Epithelial cell of proximal tubule (primary cell): Measurements from ENCODE around the gene APOA5. TPM values are rescaled to one million over a fixed set of nuclear protein-coding genes. Genes with fewer than 3 reads are reported as not detected.
"Not testable (repeated sequence)": the region's sequence is repeated elsewhere in the genome, so short reads cannot be mapped to it uniquely, and the experiment has no call there.

Experiments
- DNase-seq: peaks from one replicate; pipeline ENCODE4 v3.0.0-alpha.2; 2011; ENCODE audit warnings: low read depth
- H3K4me3 ChIP-seq: 2 replicates; pipeline ENCODE4 v1.5.1; 2011; ENCODE audit warnings: low read depth, mild to moderate bottlenecking, low read length
- CTCF ChIP-seq: conservative IDR thresholded peaks from 2 replicates; pipeline ENCODE4 v1.5.1; 2012; ENCODE audit warnings: low read depth, mild to moderate bottlenecking, low read length
- total RNA-seq: library from RNA; depleted of rRNA; stranded (reverse); fragments of >200 nt; gene quantifications from 2 replicates; pipeline ENCODE4 v1.2.3, GENCODE V29; 2015

APOA5 gene
- total RNA-seq, 1 donor from 2014 or later, result not detected

GRCh38 chr11:116773203-116774097 lies 18.2 kb downstream of the APOA5 start:
- no peak for DNase-seq
- no peak for TF ChIP-seq CTCF
- H3K4me3 ChIP-seq, result peak overlapping the region; percentile 83

- no peak for TF ChIP-seq CTCF
- no peak for DNase-seq
Measured at GRCh38 chr11:116772443-116773202, 19.1 kb downstream of the APOA5 start, which contains the start of gene BUD13. TSS of gene BUD13 (minus strand) at chr11:116772987. CDS start at chr11:116772964, 23 bp downstream.

GRCh38 chr11:116771935-116772334 lies 19.7 kb downstream of the APOA5 start:
- no peak for DNase-seq
- no peak for TF ChIP-seq CTCF
- peak overlapping the region; percentile 83 for H3K4me3 ChIP-seq

More at GRCh38 chr11:116772443-116773202, 19.1 kb downstream of the APOA5 start, which contains the start of gene BUD13:
- peak within 1 kb of the TSS; percentile 83 for H3K4me3 ChIP-seq

- H3K4me3 ChIP-seq, result no peak overlapping the region
- no peak for TF ChIP-seq CTCF
- DNase-seq, result no peak
Measured at GRCh38 chr11:116762132-116762531, 29.5 kb downstream of the APOA5 start.

GRCh38 chr11:116756044-116756443 lies 35.6 kb downstream of the APOA5 start:
- not testable (repeated sequence) for DNase-seq, H3K4me3 ChIP-seq

- DNase-seq, result no peak
- H3K4me3 ChIP-seq, result no peak overlapping the region
- no peak for TF ChIP-seq CTCF
Measured at GRCh38 chr11:116750070-116750718, 41.5 kb downstream of the APOA5 start.

- H3K4me3 ChIP-seq, result no peak overlapping the region
- DNase-seq, result no peak
- no peak for TF ChIP-seq CTCF
Measured at GRCh38 chr11:116742104-116742503, 49.6 kb downstream of the APOA5 start.
